ENCODE measurements around the gene MMRN2. TPM values are rescaled to one million over a fixed set of nuclear protein-coding genes. Genes with fewer than 3 reads are reported as not detected.
"Not testable (repeated sequence)": the region's sequence is repeated elsewhere in the genome, so short reads cannot be mapped to it uniquely, and the experiment has no call there.

Gene MMRN2, protein sequence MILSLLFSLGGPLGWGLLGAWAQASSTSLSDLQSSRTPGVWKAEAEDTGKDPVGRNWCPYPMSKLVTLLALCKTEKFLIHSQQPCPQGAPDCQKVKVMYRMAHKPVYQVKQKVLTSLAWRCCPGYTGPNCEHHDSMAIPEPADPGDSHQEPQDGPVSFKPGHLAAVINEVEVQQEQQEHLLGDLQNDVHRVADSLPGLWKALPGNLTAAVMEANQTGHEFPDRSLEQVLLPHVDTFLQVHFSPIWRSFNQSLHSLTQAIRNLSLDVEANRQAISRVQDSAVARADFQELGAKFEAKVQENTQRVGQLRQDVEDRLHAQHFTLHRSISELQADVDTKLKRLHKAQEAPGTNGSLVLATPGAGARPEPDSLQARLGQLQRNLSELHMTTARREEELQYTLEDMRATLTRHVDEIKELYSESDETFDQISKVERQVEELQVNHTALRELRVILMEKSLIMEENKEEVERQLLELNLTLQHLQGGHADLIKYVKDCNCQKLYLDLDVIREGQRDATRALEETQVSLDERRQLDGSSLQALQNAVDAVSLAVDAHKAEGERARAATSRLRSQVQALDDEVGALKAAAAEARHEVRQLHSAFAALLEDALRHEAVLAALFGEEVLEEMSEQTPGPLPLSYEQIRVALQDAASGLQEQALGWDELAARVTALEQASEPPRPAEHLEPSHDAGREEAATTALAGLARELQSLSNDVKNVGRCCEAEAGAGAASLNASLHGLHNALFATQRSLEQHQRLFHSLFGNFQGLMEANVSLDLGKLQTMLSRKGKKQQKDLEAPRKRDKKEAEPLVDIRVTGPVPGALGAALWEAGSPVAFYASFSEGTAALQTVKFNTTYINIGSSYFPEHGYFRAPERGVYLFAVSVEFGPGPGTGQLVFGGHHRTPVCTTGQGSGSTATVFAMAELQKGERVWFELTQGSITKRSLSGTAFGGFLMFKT
- polyA plus RNA-seq (2013, experiment 1 of 2): 0.52 TPM
- 0.40 TPM for polyA plus RNA-seq (2013, experiment 2 of 2)

DNA sequence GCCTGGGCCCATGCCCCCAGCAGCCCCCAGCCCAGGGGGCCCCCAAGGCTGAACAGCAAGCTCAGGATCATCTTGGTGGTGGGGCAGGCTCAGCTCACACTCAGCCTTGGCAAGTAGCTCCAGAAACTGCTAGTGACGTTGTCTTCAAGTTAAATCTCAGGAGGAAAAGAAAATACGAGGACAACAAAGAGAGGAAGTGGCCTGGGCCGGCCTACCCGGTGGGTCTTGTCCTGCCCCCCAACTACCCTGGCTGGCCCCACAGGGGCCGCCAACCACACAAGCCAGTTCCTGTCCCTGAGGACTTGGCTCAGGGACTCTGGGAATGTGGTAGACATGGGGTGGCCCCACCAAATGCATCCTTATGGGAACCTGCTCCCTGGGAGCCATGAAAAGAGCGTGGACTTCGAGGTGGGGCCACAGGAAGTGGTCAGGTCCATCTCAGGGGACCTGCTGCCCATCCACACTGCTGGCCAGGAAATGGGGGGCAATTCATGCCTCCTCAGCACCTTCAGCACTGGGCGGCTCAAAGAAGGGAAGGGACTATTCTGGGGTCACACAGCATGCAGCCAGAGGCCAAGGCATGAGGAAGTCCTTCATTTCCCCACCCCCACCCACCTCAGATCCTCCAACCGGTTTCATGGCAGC lies at the start of gene MMRN2:
TSS of gene MMRN2 (minus strand) at position 145 of the 645 bp plus-strand sequence. CDS start at position 71, 74 bp downstream.
- peak within 1 kb of the TSS; percentile 87 for H3K14ac ChIP-seq (ENCODE audit: low read length)
- peak within 1 kb of the TSS; percentile 83 for H3K18ac ChIP-seq (ENCODE audit: low read length)
- H4K91ac ChIP-seq (ENCODE audit: low read depth, low read length, poor library complexity): peak within 1 kb of the TSS; percentile 38
- H3K4ac ChIP-seq (ENCODE audit: low read length): peak within 1 kb of the TSS; percentile 70
- no peaks in the 10 kb centered on the region for H3K36me3 ChIP-seq (replicated peaks in 1 of 2; ENCODE audit: control insufficient read depth in 2 of 2, insufficient read depth in 2 of 2, low read length in 2 of 2)
- no peak within 1 kb of the TSS for H3K4me2 ChIP-seq (ENCODE audit: insufficient read depth, low read length, poor library complexity, severe bottlenecking)
- no CpG with 5 or more reads among the region's 9 CpGs for WGBS, 2 donors (ENCODE audit: extremely low coverage in 2 of 2, insufficient read length in 2 of 2, insufficient replicate concordance in 1 of 2)
- peak within 1 kb of the TSS; percentile 54 for H2BK5ac ChIP-seq (ENCODE audit: low read length)
- no peaks in the 10 kb centered on the region for H3K27me3 ChIP-seq (ENCODE audit: control insufficient read depth in 3 of 3, insufficient read depth in 3 of 3, low read depth in 1 of 3, low read length in 3 of 3)
- peak within 1 kb of the TSS; percentile 93 for H2BK15ac ChIP-seq (ENCODE audit: low read length)
- peak within 1 kb of the TSS; percentile 96 for H2BK12ac ChIP-seq (ENCODE audit: low read length)
- no peak within 1 kb of the TSS for H3K4me3 ChIP-seq (ENCODE audit: low read length in 2 of 2)
- peak within 1 kb of the TSS; percentile 36 for H3K23ac ChIP-seq (ENCODE audit: low read depth, low read length, poor library complexity)
- H2AFZ ChIP-seq (ENCODE audit: low read length): peak within 1 kb of the TSS; percentile 76
- H3K27ac ChIP-seq (replicated peaks; ENCODE audit: low read length): no peak within 1 kb of the TSS
- peak within 1 kb of the TSS; percentile 82 for H2BK120ac ChIP-seq (ENCODE audit: low read depth, low read length)
- peak within 1 kb of the TSS; percentile 99 for H4K8ac ChIP-seq (ENCODE audit: low read depth, low read length)
- peaks cover 46 to 54% of the 10 kb centered on the region in 2 donors for H3K4me1 ChIP-seq (ENCODE audit: control insufficient read depth in 2 of 2, insufficient read depth in 1 of 2, low read depth in 1 of 2, low read length in 2 of 2)
- no peak for DNase-seq (ENCODE audit: low spot score)
- no peak within 1 kb of the TSS for H3K9ac ChIP-seq (ENCODE audit: low read depth, low read length, poor library complexity)
- peaks cover 1% of the 10 kb centered on the region for H3K79me1 ChIP-seq (ENCODE audit: low read depth, low read length)
- peaks cover 5 to 6% of the 10 kb centered on the region in 2 donors for H3K9me3 ChIP-seq (replicated peaks in 1 of 2; ENCODE audit: control insufficient read depth in 2 of 2, insufficient read depth in 1 of 2, low read depth in 1 of 2, low read length in 2 of 2)
- H2AK5ac ChIP-seq (ENCODE audit: low read depth, low read length): peak within 1 kb of the TSS; percentile 99

DNA sequence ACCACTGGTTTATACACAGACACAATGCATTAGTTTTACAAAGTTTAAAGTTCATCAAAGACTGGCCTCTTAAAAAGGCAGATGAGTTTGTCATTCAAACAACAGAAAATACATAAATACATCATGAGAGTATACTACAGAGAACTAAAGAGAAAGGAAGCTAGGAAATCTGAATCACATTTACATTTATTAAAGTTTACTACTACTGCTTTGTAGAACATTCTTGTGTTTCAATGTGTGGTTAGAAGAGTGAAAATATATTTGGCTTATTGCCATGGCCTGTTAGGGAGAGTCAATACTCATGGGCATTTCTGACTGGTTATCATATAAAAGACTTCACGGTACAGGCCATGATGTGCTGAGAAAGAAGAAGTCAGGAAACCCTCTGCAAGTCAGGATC lies 49.7 kb upstream of the MMRN2 start:
- DNase-seq (ENCODE audit: low spot score); H4K8ac ChIP-seq (ENCODE audit: low read depth, low read length); H3K27ac ChIP-seq (replicated peaks; ENCODE audit: low read length); H3K18ac ChIP-seq (ENCODE audit: low read length); H2BK5ac ChIP-seq (ENCODE audit: low read length); H2BK12ac ChIP-seq (ENCODE audit: low read length); H3K9ac ChIP-seq (ENCODE audit: low read depth, low read length, poor library complexity); H3K79me1 ChIP-seq (ENCODE audit: low read depth, low read length); H3K4ac ChIP-seq (ENCODE audit: low read length); H4K91ac ChIP-seq (ENCODE audit: low read depth, low read length, poor library complexity); H2AFZ ChIP-seq (ENCODE audit: low read length); H3K14ac ChIP-seq (ENCODE audit: low read length); H2BK120ac ChIP-seq (ENCODE audit: low read depth, low read length); H3K23ac ChIP-seq (ENCODE audit: low read depth, low read length, poor library complexity); H3K4me2 ChIP-seq (ENCODE audit: insufficient read depth, low read length, poor library complexity, severe bottlenecking); H2AK5ac ChIP-seq (ENCODE audit: low read depth, low read length); H2BK15ac ChIP-seq (ENCODE audit: low read length); H3K27me3 ChIP-seq (ENCODE audit: control insufficient read depth in 3 of 3, insufficient read depth in 3 of 3, low read depth in 1 of 3, low read length in 3 of 3); H3K36me3 ChIP-seq (replicated peaks in 1 of 2; ENCODE audit: control insufficient read depth in 2 of 2, insufficient read depth in 2 of 2, low read length in 2 of 2); H3K4me1 ChIP-seq (ENCODE audit: control insufficient read depth in 2 of 2, insufficient read depth in 1 of 2, low read depth in 1 of 2, low read length in 2 of 2); H3K9me3 ChIP-seq (replicated peaks in 1 of 2; ENCODE audit: control insufficient read depth in 2 of 2, insufficient read depth in 1 of 2, low read depth in 1 of 2, low read length in 2 of 2); H3K4me3 ChIP-seq (ENCODE audit: low read length in 2 of 2): not testable (repeated sequence)
- WGBS, 2 donors (ENCODE audit: extremely low coverage in 2 of 2, insufficient read length in 2 of 2, insufficient replicate concordance in 1 of 2): no CpG with 5 or more reads among the region's 1 CpG

DNA sequence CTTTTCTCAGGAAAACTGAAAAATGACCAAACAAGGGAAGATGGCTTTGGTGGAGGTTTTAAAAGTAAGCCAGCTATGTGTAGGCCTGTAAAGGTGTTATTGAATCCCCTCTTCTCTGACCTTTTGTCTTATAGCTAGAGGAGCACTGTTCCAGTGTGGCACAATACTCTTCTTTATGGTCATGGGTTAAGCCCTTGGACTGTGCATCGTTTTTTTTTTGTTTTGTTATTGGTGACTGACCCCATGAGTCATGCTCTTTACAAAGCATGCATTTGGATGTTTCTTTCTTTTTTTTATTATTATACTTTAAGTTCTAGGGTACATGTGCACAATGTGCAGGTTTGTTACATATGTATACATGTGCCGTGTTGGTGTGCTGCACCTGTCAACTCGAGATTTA lies 43.1 kb upstream of the MMRN2 start:
- Histone ChIP-seq H4K8ac (ENCODE audit: low read depth, low read length) (no peak overlapping the region), H2AFZ (ENCODE audit: low read length) (no peak overlapping the region), H3K23ac (ENCODE audit: low read depth, low read length, poor library complexity) (no peak overlapping the region), H2BK5ac (ENCODE audit: low read length) (no peak overlapping the region), H2BK15ac (ENCODE audit: low read length) (no peak overlapping the region), H3K18ac (ENCODE audit: low read length) (no peak overlapping the region), H3K27me3 (ENCODE audit: control insufficient read depth in 3 of 3, insufficient read depth in 3 of 3, low read depth in 1 of 3, low read length in 3 of 3) (no peaks in the 10 kb centered on the region), H3K27ac (replicated peaks; ENCODE audit: low read length) (no peak overlapping the region), H3K4ac (ENCODE audit: low read length) (no peak overlapping the region), H3K4me2 (ENCODE audit: insufficient read depth, low read length, poor library complexity, severe bottlenecking) (no peak overlapping the region), H3K14ac (ENCODE audit: low read length) (no peak overlapping the region), H3K36me3 (replicated peaks in 1 of 2; ENCODE audit: control insufficient read depth in 2 of 2, insufficient read depth in 2 of 2, low read length in 2 of 2) (no peaks in the 10 kb centered on the region), H2AK5ac (ENCODE audit: low read depth, low read length) (no peak overlapping the region), H4K91ac (ENCODE audit: low read depth, low read length, poor library complexity) (no peak overlapping the region), H3K9me3 (replicated peaks in 1 of 2; ENCODE audit: control insufficient read depth in 2 of 2, insufficient read depth in 1 of 2, low read depth in 1 of 2, low read length in 2 of 2) (no peaks in the 10 kb centered on the region), H3K4me3 (ENCODE audit: low read length in 2 of 2) (no peak overlapping the region), H3K4me1 (ENCODE audit: control insufficient read depth in 2 of 2, insufficient read depth in 1 of 2, low read depth in 1 of 2, low read length in 2 of 2) (peaks cover 2% of the 10 kb centered on the region in 2 donors), H3K79me1 (ENCODE audit: low read depth, low read length) (no peaks in the 10 kb centered on the region), H3K9ac (ENCODE audit: low read depth, low read length, poor library complexity) (no peak overlapping the region), H2BK120ac (ENCODE audit: low read depth, low read length) (no peak overlapping the region), H2BK12ac (ENCODE audit: low read length) (no peak overlapping the region)
- WGBS, 2 donors (ENCODE audit: extremely low coverage in 2 of 2, insufficient read length in 2 of 2, insufficient replicate concordance in 1 of 2): no CpG with 5 or more reads among the region's 3 CpGs
- DNase-seq (ENCODE audit: low spot score): no peak

Measured in neuronal stem cell (in vitro differentiated cells).